T47D (cell line): ENCODE results near the gene ZGPAT.
"Not testable (repeated sequence)": the region's sequence is repeated elsewhere in the genome, so short reads cannot be mapped to it uniquely, and the experiment has no call there.

Source experiments
- DNase-seq, 2 experiments: peaks; one replicate each; pipeline versions ENCODE4 v3.0.0 to v3.0.0-alpha.2; 2011 to 2012; ENCODE audit warnings: low read depth in 1 of 2, low spot score in 1 of 2
- JUND ChIP-seq: IDR thresholded peaks from 2 replicates; pipeline ENCODE4 v1.6.1; 2012; ENCODE audit warnings: low read depth
- in situ Hi-C: cut with HindIII; loops from 2 replicates; pipeline ENCODE4 v1.10.0; 2016; ENCODE audit warnings: low sequenced_read_pairs, low pct_unique_long_range_greater_than_20kb

Gene ZGPAT

DNA sequence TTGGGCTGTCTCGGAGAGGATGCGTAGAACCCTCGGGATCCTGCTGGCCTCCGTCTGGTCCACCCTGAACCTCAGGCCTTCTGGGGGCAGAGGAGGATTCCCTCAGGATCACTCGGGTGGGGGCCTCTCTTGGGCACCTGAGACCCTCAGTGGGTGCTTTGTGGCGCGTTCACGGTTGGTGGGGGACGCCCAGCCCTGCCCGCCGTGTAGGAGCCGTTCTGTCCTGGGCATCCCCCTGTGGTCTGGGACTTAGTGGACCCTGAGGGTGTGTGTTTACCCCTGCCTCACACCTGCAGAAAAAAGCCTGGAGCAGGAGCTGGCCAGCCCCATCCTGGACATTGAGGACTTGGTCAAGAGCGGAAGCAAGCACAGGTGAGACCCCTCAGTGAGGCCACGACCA, 42.1 kb upstream of the ZGPAT start:
- in situ Hi-C loops: no loop called here
- no peak for TF ChIP-seq JUND
- DNase-seq: no peak

DNA sequence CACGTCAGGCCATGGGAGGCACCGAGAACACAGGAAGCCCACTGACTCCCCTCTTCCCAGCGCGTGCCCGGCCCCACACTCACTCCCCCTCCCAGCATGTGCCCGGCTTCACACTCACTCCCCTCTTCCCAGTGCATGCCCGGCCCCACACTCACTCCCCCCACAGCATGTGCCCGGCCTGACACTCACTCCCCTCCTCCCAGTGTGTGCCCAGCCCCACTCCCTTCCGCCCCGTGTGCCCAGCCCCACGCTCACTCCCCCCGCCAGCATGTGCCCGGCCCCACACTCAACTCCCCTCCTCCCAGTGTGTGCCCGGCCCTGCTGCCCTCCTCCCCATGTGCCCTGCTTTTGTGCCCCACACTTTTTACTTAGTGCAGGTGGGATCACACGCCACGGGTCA, 40.0 kb upstream of the ZGPAT start:
- in situ Hi-C loops: no loop called here
- no peak for TF ChIP-seq JUND
- DNase-seq: no peak

DNA sequence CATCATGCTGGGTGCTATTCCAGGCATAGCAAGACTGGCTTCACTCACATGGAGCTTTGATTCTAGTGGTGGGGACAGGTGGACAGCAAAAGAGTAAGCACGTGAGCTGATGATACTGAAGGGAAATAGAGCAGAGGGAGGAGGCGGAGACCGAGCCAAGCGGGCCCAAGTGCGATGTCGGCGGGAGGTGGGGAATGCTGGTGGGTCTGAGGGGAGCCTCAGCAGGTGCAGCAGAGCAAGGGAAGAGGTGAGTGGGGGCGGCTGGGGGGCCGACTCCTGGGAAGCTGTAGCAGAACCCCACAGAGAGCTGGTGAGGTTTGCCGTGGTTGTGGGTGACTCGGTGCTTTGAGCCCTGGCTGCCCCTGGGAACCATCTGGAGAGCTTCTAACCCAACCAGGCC, 39.5 kb upstream of the ZGPAT start:
- TF ChIP-seq JUND: no peak
- in situ Hi-C loops: no loop called here
- no peak for DNase-seq

DNA sequence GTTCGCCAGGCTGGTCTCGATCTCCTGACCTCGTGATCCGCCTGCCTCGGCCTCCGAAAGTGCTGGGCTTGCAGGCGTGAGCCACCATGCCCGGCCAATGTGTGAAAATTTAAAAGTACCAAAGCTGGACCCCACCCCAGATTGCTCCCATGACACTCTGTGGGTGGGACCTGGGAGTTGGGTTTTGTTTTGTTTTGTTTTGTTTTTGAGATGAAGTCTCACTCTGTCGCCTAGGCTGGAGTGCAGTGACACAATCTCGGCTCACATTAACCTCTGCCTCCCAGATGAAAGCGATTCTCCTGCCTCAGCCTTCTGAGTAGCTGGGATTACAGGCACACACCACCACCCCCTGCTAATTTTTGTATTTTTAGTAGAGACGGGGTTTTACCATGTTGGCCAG, 36.1 kb upstream of the ZGPAT start:
- in situ Hi-C loops, DNase-seq: not testable (repeated sequence)

DNA sequence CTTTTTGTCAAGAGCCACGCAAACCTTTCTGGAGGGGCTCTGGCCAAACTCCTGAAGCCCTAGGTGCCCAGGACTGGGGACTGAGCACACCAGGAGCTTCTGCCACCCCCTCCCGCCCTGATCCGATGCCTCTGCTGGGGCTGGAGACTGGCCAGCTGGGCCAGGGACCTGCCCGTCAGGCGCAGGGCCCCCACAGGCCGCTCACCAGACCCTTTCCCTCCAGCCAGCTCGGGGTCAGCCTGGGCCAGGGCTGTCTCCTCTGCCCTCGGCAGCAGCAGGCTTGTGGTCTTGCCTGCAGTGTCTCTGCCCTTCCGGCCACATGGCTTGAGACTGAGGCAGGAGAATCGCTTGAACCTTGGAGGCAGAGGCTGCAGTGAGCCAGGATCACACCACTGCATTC, 35.2 kb upstream of the ZGPAT start:
- no peak for DNase-seq
- no peak for TF ChIP-seq JUND
- in situ Hi-C loops: no loop called here

DNA sequence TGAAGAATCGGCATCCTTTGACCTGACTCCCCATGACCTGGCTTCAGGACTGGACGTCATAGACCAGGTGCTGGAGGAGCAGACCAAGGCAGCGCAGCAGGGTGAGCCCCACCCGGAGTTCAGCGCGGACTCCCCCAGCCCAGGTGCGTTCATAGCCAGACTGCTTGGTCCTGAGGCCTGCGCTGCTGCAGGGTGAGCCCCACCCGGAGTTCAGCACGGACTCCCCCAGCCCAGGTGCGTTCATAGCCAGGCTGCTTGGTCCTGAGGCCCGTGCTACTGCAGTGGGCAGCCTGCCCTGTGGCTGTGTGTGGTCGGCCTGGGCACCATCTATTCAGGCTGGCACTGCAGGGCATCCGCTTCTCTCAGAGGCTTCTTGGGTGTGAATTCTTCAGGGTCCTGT, 33.9 kb upstream of the ZGPAT start:
- in situ Hi-C loops: no loop called here
- DNase-seq: no peak
- TF ChIP-seq JUND: no peak

DNA sequence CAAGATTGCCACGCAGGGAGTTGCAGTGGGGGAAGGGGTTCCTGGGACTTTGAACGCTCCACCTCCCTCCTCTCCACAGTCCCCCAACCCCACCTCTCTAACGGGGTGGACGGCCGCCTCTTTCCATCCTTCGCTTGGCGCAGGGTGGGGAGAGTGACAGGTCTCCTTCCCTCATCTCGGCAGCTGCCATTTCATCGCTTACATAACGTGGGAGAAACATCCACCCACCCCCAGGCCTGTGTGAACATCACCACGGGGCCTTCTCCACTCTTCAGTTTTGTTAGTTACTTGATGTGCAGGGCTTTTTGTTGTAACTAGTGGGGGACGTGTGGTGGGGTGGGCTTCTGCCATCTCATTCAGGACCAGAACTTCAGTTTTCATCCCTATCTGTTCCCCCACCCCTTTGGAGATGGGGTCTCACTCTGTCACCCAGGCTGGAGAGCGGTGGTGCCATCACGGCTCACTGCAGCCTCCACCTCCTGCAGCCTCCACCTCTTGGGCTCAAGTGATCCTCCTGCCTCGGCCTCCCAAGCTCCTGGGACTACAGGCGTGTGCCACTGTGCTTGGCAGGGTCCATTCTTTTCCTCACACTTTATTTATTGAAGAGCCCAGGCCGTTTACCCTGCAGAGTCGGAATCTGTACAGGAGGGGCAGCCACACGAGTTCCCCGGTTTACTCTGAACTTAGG, 32.0 kb upstream of the ZGPAT start:
- in situ Hi-C loops: no loop called here
- no peak for TF ChIP-seq JUND

DNA sequence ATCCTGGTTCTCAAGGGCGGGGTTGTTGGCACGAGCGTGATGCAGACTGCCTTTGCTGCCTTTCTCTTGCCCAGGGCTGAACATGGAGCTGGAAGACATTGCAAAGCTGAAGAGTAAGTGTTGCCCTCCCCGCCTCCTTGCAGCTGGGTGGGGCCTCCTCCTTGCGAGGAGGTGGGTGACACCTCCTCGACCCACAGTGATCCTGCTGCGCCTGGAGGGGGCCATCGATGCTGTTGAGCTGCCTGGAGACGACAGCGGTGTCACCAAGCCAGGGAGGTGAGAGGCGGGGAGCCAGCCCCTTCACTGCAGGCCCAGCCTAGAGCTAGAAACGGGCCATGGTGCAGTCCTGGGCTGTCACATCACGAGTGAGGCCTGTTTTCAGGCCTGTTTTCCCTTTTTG, 29.8 kb upstream of the ZGPAT start:
- TF ChIP-seq JUND: no peak
- DNase-seq: no peak
- in situ Hi-C loops: no loop called here

More for the DNA sequence above, 32.0 kb upstream of the ZGPAT start:
- DNase-seq: no peak

DNA sequence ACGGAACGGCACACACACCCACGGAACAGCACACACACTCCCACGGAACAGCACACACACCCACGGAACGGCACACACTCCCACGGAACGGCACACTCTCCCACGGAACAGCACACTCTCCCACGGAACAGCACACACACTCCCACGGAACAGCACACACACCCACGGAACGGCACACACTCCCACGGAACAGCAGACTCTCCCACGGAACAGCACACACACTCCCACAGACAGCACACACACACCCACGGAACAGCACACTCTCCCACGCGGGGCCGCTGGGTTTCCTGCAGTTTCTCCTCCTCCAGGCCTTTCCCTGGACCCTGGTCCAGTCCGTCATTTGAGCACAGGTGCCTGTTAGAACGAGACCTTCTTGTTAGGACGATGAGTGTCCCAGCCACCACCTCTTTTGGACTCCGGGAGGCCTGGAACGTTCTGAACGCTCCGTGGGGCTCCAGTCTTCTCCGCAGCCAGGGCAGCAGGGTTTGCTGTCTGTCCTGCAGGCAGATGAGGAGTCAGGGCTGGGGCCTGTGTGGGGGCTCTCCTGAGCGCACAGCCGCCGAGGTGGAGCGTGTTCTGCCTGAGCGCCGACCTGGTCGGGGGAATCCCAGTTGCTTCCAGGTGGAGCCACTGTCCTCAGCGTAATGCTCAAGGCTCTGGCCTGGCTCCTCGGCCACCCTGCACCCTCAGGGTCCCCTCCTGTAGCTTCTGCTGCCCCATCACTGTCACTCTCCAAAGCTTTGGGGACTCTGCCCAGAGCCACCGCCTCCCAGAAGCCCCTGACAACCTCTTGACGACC, 29.0 kb upstream of the ZGPAT start:
- DNase-seq: no peak
- in situ Hi-C loops: no loop called here
- TF ChIP-seq JUND: no peak

DNA sequence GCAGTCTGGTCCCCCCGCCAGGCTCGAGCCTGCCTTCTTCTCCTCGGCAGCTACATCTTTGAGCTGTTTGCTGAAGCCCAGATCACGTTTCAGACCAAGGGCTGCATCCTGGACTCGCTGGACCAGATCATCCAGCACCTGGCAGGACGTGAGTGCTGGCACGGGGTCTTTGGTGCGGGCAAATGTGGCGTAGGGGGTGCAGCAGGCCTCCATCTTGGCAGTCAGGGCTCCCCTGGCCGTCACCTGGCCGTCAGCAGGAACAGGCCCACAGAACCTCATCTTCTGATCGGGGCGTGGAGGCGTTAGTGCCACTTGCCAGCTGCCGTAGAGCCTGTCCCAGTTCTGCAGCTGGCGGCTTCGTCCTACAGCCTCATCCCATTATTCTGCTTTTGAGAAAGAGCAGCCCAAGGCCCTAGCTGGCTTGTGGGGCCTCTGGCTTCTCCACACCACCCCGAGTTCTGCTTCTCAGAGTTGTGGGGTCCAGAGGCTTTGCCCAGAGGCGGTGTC, 28.0 kb upstream of the ZGPAT start:
- in situ Hi-C loops: no loop called here
- no peak for DNase-seq
- TF ChIP-seq JUND: no peak

DNA sequence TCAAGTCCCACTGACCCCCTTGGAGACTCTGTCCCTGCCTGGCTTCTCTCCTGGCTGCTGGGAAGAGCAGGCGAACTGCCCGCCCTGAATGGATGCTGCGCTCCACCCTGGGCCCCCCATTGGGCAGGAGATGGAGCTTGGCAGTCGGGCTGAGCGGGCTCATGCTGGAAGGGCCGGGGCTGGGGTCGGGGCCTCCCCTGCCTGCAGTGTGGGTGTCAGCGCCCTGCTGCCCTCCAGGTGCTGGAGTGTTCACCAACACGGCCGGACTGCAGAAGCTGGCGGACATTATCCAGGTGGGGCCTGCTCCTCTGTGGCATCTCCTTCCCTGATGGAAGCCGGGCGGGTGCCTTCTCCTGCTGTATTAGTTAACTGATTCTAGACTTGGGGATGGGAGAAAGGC, 27.4 kb upstream of the ZGPAT start:
- no peak for TF ChIP-seq JUND
- in situ Hi-C loops: no loop called here
- no peak for DNase-seq

DNA sequence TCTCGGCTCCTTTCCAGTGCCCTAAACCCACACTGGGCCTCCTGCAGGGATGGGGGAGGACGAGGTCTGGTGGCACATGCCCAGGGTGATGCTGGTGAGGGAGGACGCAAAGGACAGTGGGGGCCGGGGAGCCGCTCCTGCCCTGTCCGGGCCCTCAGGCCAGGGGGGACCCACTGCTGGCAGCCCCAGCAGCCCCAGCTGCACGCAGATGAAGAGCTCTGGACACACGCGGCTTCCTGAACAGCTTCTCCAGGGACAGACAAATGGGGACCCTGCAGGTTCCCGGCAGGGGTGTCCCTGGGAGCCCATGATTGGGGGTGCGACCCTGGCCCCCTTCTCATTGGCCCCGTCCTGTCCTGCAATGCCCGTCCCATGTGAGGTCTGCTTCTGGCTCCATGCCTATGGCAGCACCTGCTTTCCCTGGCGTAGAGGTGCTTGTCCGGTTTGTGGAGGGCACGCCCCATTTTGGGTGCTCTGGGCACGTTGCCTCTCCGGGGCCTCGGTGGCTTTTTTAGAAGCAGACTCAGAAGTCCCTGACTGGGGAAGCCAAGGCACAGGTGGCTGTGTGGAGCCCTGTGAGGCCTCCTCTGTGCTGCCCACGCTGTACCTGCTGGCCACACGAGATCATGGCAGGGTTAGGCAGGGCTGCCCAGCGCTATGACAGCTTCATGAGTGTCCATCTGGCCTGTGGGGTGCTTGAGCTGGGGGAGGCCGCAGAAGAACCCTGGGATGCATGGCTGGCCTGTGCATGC, 26.8 kb upstream of the ZGPAT start:
- no peak for TF ChIP-seq JUND
- in situ Hi-C loops: no loop called here
- DNase-seq: no peak

DNA sequence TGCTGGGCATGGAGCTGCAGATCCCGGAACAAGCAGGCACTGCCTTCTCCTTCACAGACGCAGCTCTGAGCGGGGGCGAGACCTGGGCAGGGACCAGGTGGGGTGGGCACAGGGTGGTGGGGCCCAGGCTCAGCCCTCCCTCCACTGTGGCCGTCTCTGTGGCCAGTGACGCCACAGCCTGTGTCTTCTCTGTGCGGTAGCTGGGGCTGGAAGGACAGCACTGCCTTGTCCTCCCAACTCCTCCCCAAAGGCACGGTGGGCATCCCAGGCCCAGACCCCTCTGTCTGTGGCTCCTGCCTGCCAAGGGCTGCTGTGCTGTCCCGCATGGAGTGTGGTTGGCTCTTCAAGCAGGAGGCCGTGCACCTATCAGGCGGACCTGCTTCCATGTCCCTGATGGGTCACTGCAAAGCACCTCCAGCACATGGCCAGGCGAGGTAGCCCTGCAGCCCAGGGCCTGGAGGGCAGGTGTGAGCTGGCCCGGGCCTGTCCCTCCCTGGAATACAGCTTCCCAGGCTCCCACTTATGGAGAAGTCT, 26.2 kb upstream of the ZGPAT start:
- no peak for TF ChIP-seq JUND
- DNase-seq: no peak
- in situ Hi-C loops: no loop called here
